Mucosa of rectum (tissue), 2 donors: Measurements from ENCODE around the gene RHOBTB3.
A peak's percentile ranks its signal among the peaks of the same experiment; 100 is the strongest.

ENCODE experiments used
- H3K27ac ChIP-seq, 2 donors: one replicate each; pipeline ENCODE4 v1.7.0; 2013; ENCODE audit warnings: inconsistent platforms in 2 of 2, low read depth in 2 of 2, low read length in 2 of 2
- H3K27me3 ChIP-seq, 2 donors: one replicate each; pipeline ENCODE4 v1.7.0; 2013; ENCODE audit warnings: low read length in 2 of 2; ENCODE audit not compliant: control insufficient read depth in 2 of 2, insufficient read depth in 2 of 2
- H3K36me3 ChIP-seq, 2 donors: one replicate each; pipeline ENCODE4 v1.7.0; 2013; ENCODE audit warnings: low read length in 2 of 2; ENCODE audit not compliant: control insufficient read depth in 2 of 2, insufficient read depth in 2 of 2
- H3K4me1 ChIP-seq, 2 donors: one replicate each; pipeline ENCODE4 v1.7.0; 2013; ENCODE audit warnings: low read length in 2 of 2, mild to moderate bottlenecking in 1 of 2; ENCODE audit not compliant: control insufficient read depth in 2 of 2, insufficient read depth in 2 of 2
- H3K4me3 ChIP-seq, 2 donors: one replicate each; pipeline ENCODE4 v1.7.0; 2013; ENCODE audit warnings: low read length in 2 of 2
- H3K9ac ChIP-seq, 2 donors: one replicate each; pipeline ENCODE4 v1.7.0; 2013; ENCODE audit warnings: low read length in 2 of 2, low read depth in 1 of 2, mild to moderate bottlenecking in 1 of 2
- H3K9me3 ChIP-seq, 2 donors: one replicate each; pipeline ENCODE4 v1.7.0; 2013; ENCODE audit warnings: low read length in 2 of 2; ENCODE audit not compliant: control insufficient read depth in 2 of 2
- donor health status: healthy.
- donor health status: Normal muscosa, but diverticular disease.

The RHOBTB3 gene

GRCh38 chr5:95734187-95734586 lies 3.1 kb downstream of the RHOBTB3 start:
- H3K9ac ChIP-seq, result peak overlapping the region in 1 of 2 donors; percentile 98
- H3K27me3 ChIP-seq, result no peaks in the 10 kb centered on the region
- H3K4me3 ChIP-seq, result peak overlapping the region in 1 of 2 donors; percentile 93
- H3K27ac ChIP-seq, result peak overlapping the region; percentile 49 to 61
- peaks cover 4 to 5% of the 10 kb centered on the region in 2 donors for H3K36me3 ChIP-seq
- no peaks in the 10 kb centered on the region for H3K9me3 ChIP-seq
- H3K4me1 ChIP-seq, result peaks cover 15 to 30% of the 10 kb centered on the region in 2 donors

- Histone ChIP-seq H3K4me3 (peak overlapping the region in 1 of 2 donors; percentile 56), H3K27me3 (no peaks in the 10 kb centered on the region), H3K4me1 (peaks cover 13 to 30% of the 10 kb centered on the region in 2 donors)
Observed at GRCh38 chr5:95734906-95735305, 3.8 kb downstream of the RHOBTB3 start.

GRCh38 chr5:95735406-95735805 lies 4.3 kb downstream of the RHOBTB3 start:
- Histone ChIP-seq H3K9ac (peak overlapping the region; percentile 17 to 98), H3K9me3 (no peaks in the 10 kb centered on the region), H3K4me1 (peaks cover 13 to 25% of the 10 kb centered on the region in 2 donors), H3K36me3 (peaks cover 4 to 5% of the 10 kb centered on the region in 2 donors), H3K27me3 (no peaks in the 10 kb centered on the region), H3K27ac (peak overlapping the region; percentile 49 to 61), H3K4me3 (peak overlapping the region; percentile 18 to 56)

More at GRCh38 chr5:95734906-95735305, 3.8 kb downstream of the RHOBTB3 start:
- Histone ChIP-seq H3K9me3 (no peaks in the 10 kb centered on the region), H3K36me3 (peaks cover 4 to 5% of the 10 kb centered on the region in 2 donors), H3K9ac (peak overlapping the region; percentile 17 to 98), H3K27ac (peak overlapping the region; percentile 49 to 61)

- Histone ChIP-seq H3K4me1 (peaks cover 13 to 23% of the 10 kb centered on the region in 2 donors), H3K36me3 (peaks cover 5 to 6% of the 10 kb centered on the region in 2 donors), H3K27ac (no peak overlapping the region), H3K4me3 (no peak overlapping the region), H3K9me3 (no peaks in the 10 kb centered on the region), H3K9ac (no peak overlapping the region), H3K27me3 (no peaks in the 10 kb centered on the region)
Observed at GRCh38 chr5:95738072-95738471, 6.9 kb downstream of the RHOBTB3 start.

- Histone ChIP-seq H3K4me3 (no peak overlapping the region), H3K27ac (no peak overlapping the region)
Observed at GRCh38 chr5:95738834-95739233, 7.7 kb downstream of the RHOBTB3 start.

GRCh38 chr5:95739857-95740256 lies 8.7 kb downstream of the RHOBTB3 start:
- H3K9me3 ChIP-seq, result no peaks in the 10 kb centered on the region
- no peak overlapping the region for H3K27ac ChIP-seq
- no peak overlapping the region for H3K9ac ChIP-seq
- no peaks in the 10 kb centered on the region for H3K27me3 ChIP-seq
- H3K36me3 ChIP-seq, result peaks cover 5 to 6% of the 10 kb centered on the region in 2 donors
- no peak overlapping the region for H3K4me3 ChIP-seq
- H3K4me1 ChIP-seq, result peaks cover 9 to 13% of the 10 kb centered on the region in 2 donors

More at GRCh38 chr5:95738834-95739233, 7.7 kb downstream of the RHOBTB3 start:
- Histone ChIP-seq H3K4me1 (peaks cover 13 to 19% of the 10 kb centered on the region in 2 donors), H3K36me3 (peaks cover 5 to 6% of the 10 kb centered on the region in 2 donors), H3K27me3 (no peaks in the 10 kb centered on the region), H3K9ac (no peak overlapping the region), H3K9me3 (no peaks in the 10 kb centered on the region)

- Histone ChIP-seq H3K27ac (no peak overlapping the region), H3K4me1 (no peaks in the 10 kb centered on the region), H3K27me3 (no peaks in the 10 kb centered on the region), H3K36me3 (peaks cover 6 to 14% of the 10 kb centered on the region in 2 donors), H3K4me3 (no peak overlapping the region), H3K9me3 (no peaks in the 10 kb centered on the region), H3K9ac (no peak overlapping the region)
Observed at GRCh38 chr5:95741458-95741857, 10.3 kb downstream of the RHOBTB3 start.

GRCh38 chr5:95743232-95743631 lies 12.1 kb downstream of the RHOBTB3 start:
- Histone ChIP-seq H3K4me1 (no peaks in the 10 kb centered on the region), H3K36me3 (peaks cover 14 to 20% of the 10 kb centered on the region in 2 donors), H3K27me3 (no peaks in the 10 kb centered on the region), H3K9ac (no peak overlapping the region), H3K9me3 (no peaks in the 10 kb centered on the region), H3K4me3 (no peak overlapping the region), H3K27ac (no peak overlapping the region)

GRCh38 chr5:95743877-95744276 lies 12.7 kb downstream of the RHOBTB3 start:
- Histone ChIP-seq H3K4me3 (no peak overlapping the region), H3K4me1 (no peaks in the 10 kb centered on the region), H3K9me3 (no peaks in the 10 kb centered on the region), H3K36me3 (peaks cover 13 to 21% of the 10 kb centered on the region in 2 donors), H3K27me3 (no peaks in the 10 kb centered on the region), H3K9ac (no peak overlapping the region), H3K27ac (no peak overlapping the region)

GRCh38 chr5:95746194-95746593 lies 15.1 kb downstream of the RHOBTB3 start:
- no peak overlapping the region for H3K4me3 ChIP-seq
- no peaks in the 10 kb centered on the region for H3K4me1 ChIP-seq
- H3K9ac ChIP-seq, result no peak overlapping the region
- no peaks in the 10 kb centered on the region for H3K9me3 ChIP-seq
- H3K36me3 ChIP-seq, result peaks cover 22 to 23% of the 10 kb centered on the region in 2 donors
- H3K27me3 ChIP-seq, result no peaks in the 10 kb centered on the region
- no peak overlapping the region for H3K27ac ChIP-seq
